Hepatic stellate cell (primary cell): ENCODE results near the gene COL23A1.

Experiments
- DNase-seq: peaks from one replicate; pipeline ENCODE4 v3.0.0; 2011; ENCODE audit warnings: low spot score

COL23A1 gene

GRCh38 chr5:178590141-178590923 lies at the start of gene COL23A1:
TSS of gene COL23A1 (minus strand) at chr5:178590393.
- no peak for DNase-seq

GRCh38 chr5:178637356-178638074 lies 47.3 kb upstream of the COL23A1 start:
- no peak for DNase-seq

GRCh38 chr5:178632285-178632684 lies 42.1 kb upstream of the COL23A1 start:
- DNase-seq = no peak

- no peak for DNase-seq
These were observed 40.8 kb upstream of the COL23A1 start for GRCh38 chr5:178630951-178631350.

- no peak for DNase-seq
These were observed 40.3 kb upstream of the COL23A1 start for GRCh38 chr5:178630475-178630930.

- DNase-seq = no peak
These were observed 37.0 kb upstream of the COL23A1 start for GRCh38 chr5:178627259-178627598.

- DNase-seq = peak; percentile 95
These were observed 36.5 kb upstream of the COL23A1 start, which contains the start of gene CLK4 for GRCh38 chr5:178626484-178627258. TSS of gene CLK4 (minus strand) at chr5:178627050. CDS start at chr5:178623416, 3,634 bp downstream.

- peak; percentile 34 for DNase-seq
These were observed 35.7 kb upstream of the COL23A1 start for GRCh38 chr5:178625679-178626483.

GRCh38 chr5:178624631-178625546 lies 34.7 kb upstream of the COL23A1 start:
- DNase-seq = no peak

GRCh38 chr5:178622679-178623247 lies 32.6 kb upstream of the COL23A1 start:
- DNase-seq = no peak

GRCh38 chr5:178619390-178619789 lies 29.2 kb upstream of the COL23A1 start:
- no peak for DNase-seq

GRCh38 chr5:178612299-178612698 lies 22.1 kb upstream of the COL23A1 start:
- DNase-seq = no peak

- DNase-seq = no peak
These were observed 16.1 kb upstream of the COL23A1 start for GRCh38 chr5:178606269-178606668.

- no peak for DNase-seq
These were observed 15.6 kb upstream of the COL23A1 start for GRCh38 chr5:178605788-178606187.

GRCh38 chr5:178602752-178603151 lies 12.6 kb upstream of the COL23A1 start:
- peak; percentile 70 for DNase-seq

GRCh38 chr5:178595750-178596149 lies 5.6 kb upstream of the COL23A1 start:
- DNase-seq = no peak

- no peak for DNase-seq
These were observed 5.0 kb upstream of the COL23A1 start for GRCh38 chr5:178595150-178595549.

- DNase-seq = peak; percentile 47
These were observed 781 bp upstream of the COL23A1 start for GRCh38 chr5:178590924-178591423.

- no peak for DNase-seq
These were observed 733 bp downstream of the COL23A1 start for GRCh38 chr5:178589180-178590140.
